HepG2 (cell line): ENCODE results near the gene EML2. TPM values are rescaled to one million over a fixed set of nuclear protein-coding genes. Genes with fewer than 3 reads are reported as not detected.

Experiments
- AGO1 ChIP-seq: fragments of 200-400 bp; formaldehyde crosslinking; IDR thresholded peaks from 2 replicates; pipeline ENCODE4 v1.6.1; 2017; ENCODE audit warnings: mild to moderate bottlenecking, low read depth, low read length, moderate library complexity; ENCODE audit not compliant: poor library complexity, severe bottlenecking
- ARID2 ChIP-seq: sonication (generic); formaldehyde crosslinking; IDR thresholded peaks from 2 replicates; pipeline ENCODE4 v1.8.1; 2022; ENCODE audit warnings: mild to moderate bottlenecking, missing genetic modification reagents, borderline replicate concordance
- EED ChIP-seq: sonication (generic); formaldehyde crosslinking; IDR thresholded peaks from 2 replicates; pipeline ENCODE4 v1.5.0; 2020; ENCODE audit warnings: mild to moderate bottlenecking, missing genetic modification reagents
- EP300 ChIP-seq, 3 experiments: sonication (generic) in 1 of 3; formaldehyde crosslinking in 1 of 3; IDR thresholded peaks; 2 replicates each; pipeline versions ENCODE4 v1.5.1 to v1.6.1; 2011 to 2020; ENCODE audit warnings: low read depth in 2 of 3, low read length in 2 of 3, borderline replicate concordance in 1 of 3, improper control_type of control experiment in 1 of 3, mild to moderate bottlenecking in 1 of 3, missing genetic modification reagents in 1 of 3, moderate library complexity in 1 of 3
- GATAD2A ChIP-seq: IDR thresholded peaks from 2 replicates; pipeline ENCODE4 v1.6.1; 2016
- HHEX ChIP-seq: IDR thresholded peaks from 2 replicates; pipeline ENCODE4 v1.6.1; 2016; ENCODE audit warnings: control low read depth
- IRF2 ChIP-seq: IDR thresholded peaks from 2 replicates; pipeline ENCODE4 v1.6.1; 2018; ENCODE audit warnings: missing genetic modification reagents, missing compliant biosample characterization
- NPAS2 ChIP-seq: sonication (generic); formaldehyde crosslinking; IDR thresholded peaks from 2 replicates; pipeline ENCODE4 v1.8.0; 2022; ENCODE audit warnings: mild to moderate bottlenecking, missing genetic modification reagents, borderline replicate concordance
- NR1H2 ChIP-seq: sonication (generic); formaldehyde crosslinking; IDR thresholded peaks from 2 replicates; pipeline ENCODE4 v1.8.1; 2022; ENCODE audit warnings: low read depth, missing genetic modification reagents, borderline replicate concordance
- REXO4 ChIP-seq: sonication (generic); formaldehyde crosslinking; IDR thresholded peaks from 2 replicates; pipeline ENCODE4 v1.8.0; 2022; ENCODE audit warnings: missing genetic modification reagents, mild to moderate bottlenecking, borderline replicate concordance
- SCMH1 ChIP-seq: sonication (generic); formaldehyde crosslinking; IDR thresholded peaks from 2 replicates; pipeline ENCODE4 v1.9.0; 2021; ENCODE audit warnings: missing genetic modification reagents, mild to moderate bottlenecking, borderline replicate concordance
- ZNF446 ChIP-seq: sonication (generic); formaldehyde crosslinking; IDR thresholded peaks from 2 replicates; pipeline ENCODE4 v1.5.0; 2020; ENCODE audit warnings: mild to moderate bottlenecking, missing genetic modification reagents
- ZNF563 ChIP-seq: sonication (generic); formaldehyde crosslinking; IDR thresholded peaks from 2 replicates; pipeline ENCODE4 v1.8.0; 2022; ENCODE audit warnings: mild to moderate bottlenecking, moderate library complexity, missing genetic modification reagents
- ZNF615 ChIP-seq: sonication (generic); formaldehyde crosslinking; IDR thresholded peaks from 2 replicates; pipeline ENCODE4 v1.5.0; 2020; ENCODE audit warnings: mild to moderate bottlenecking, missing genetic modification reagents, borderline replicate concordance
- polyA plus RNA-seq, 8 experiments: library from polyadenylated mRNA; depleted of rRNA in 3 of 8; stranded (reverse) in 7 of 8; unstranded in 1 of 8; fragments of >200 nt; fragmentation: Illumina TruSeq in 4 of 8; extraction: Trizol in 4 of 8; gene quantifications; 2 replicates each; pipeline versions ENCODE4 v1.2.1 to v1.2.3, GENCODE V29; 2011 to 2016; ENCODE audit warnings: low read depth in 4 of 8, missing spikeins in 1 of 8, mixed read lengths in 1 of 8; ENCODE audit not compliant: insufficient read depth in 1 of 8
- total RNA-seq, 5 experiments: library from RNA; depleted of rRNA; stranded (reverse); fragments of >200 nt; fragmentation: Illumina TruSeq; extraction: Trizol; gene quantifications; 2 replicates each; pipeline ENCODE4 v1.2.3, GENCODE V29; 2016; ENCODE audit warnings: low read depth in 1 of 5
- TF ChIP-seq, protein P1 (sequence below): sonication (generic); formaldehyde crosslinking; IDR thresholded peaks from 2 replicates; pipeline ENCODE4 v1.5.1; 2020; ENCODE audit warnings: mild to moderate bottlenecking, missing genetic modification reagents, borderline replicate concordance
- TF ChIP-seq, protein P2 (sequence below): sonication (generic); formaldehyde crosslinking; IDR thresholded peaks from 2 replicates; pipeline ENCODE4 v1.4.0; 2020; ENCODE audit warnings: mild to moderate bottlenecking, missing genetic modification reagents, borderline replicate concordance
- TF ChIP-seq, protein P3 (sequence below): IDR thresholded peaks from 2 replicates; pipeline ENCODE4 v1.6.1; 2012; ENCODE audit warnings: inconsistent platforms

The EML2 gene
- total and polyA plus RNA-seq, 2 of the 13 experiments (the other 11 are each of a cell fraction or from before 2014, with no cell fraction given): 7.3 to 12.9 TPM

DNA sequence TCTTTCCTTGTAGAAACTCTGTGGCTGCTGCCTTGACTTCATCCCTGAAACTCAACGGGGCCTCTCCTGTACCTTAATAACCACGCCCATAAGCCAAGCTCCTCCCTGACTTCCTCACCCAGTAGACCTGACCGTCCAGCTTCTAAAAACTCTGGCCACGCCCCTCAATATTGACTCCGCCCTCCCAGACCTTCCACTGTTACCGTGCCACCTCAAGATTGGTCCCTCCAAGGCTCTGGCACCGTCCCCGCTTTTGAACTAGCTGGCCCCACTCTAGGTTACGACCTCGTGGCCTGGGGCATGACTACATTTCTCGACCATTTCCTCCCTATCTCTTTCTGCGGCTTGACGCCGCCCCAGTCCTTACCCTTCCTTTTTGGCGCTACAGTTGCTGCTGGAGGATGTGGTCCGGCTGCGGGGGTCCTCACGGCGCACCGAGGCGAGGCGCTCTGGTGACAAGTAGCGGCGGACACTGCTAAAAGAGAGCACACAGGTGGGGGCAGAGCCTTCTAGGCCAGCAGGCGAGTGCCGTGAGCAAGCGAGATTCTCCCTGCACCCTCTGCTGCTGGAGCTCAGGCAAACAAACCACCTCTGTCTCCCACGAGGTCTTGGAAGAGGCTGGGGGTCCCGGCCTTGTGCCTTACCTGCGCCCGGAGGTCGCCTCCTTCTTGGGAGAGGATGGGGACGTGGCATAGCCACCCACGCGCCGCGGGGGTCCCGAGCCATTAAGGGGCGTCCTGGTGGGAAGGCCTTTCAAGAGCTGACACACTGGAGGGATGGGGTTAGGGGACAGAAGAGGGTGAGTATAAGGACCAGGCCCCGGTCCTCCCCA, 2.3 kb upstream of the EML2 start (continued):
- TF ChIP-seq, protein P1, sequence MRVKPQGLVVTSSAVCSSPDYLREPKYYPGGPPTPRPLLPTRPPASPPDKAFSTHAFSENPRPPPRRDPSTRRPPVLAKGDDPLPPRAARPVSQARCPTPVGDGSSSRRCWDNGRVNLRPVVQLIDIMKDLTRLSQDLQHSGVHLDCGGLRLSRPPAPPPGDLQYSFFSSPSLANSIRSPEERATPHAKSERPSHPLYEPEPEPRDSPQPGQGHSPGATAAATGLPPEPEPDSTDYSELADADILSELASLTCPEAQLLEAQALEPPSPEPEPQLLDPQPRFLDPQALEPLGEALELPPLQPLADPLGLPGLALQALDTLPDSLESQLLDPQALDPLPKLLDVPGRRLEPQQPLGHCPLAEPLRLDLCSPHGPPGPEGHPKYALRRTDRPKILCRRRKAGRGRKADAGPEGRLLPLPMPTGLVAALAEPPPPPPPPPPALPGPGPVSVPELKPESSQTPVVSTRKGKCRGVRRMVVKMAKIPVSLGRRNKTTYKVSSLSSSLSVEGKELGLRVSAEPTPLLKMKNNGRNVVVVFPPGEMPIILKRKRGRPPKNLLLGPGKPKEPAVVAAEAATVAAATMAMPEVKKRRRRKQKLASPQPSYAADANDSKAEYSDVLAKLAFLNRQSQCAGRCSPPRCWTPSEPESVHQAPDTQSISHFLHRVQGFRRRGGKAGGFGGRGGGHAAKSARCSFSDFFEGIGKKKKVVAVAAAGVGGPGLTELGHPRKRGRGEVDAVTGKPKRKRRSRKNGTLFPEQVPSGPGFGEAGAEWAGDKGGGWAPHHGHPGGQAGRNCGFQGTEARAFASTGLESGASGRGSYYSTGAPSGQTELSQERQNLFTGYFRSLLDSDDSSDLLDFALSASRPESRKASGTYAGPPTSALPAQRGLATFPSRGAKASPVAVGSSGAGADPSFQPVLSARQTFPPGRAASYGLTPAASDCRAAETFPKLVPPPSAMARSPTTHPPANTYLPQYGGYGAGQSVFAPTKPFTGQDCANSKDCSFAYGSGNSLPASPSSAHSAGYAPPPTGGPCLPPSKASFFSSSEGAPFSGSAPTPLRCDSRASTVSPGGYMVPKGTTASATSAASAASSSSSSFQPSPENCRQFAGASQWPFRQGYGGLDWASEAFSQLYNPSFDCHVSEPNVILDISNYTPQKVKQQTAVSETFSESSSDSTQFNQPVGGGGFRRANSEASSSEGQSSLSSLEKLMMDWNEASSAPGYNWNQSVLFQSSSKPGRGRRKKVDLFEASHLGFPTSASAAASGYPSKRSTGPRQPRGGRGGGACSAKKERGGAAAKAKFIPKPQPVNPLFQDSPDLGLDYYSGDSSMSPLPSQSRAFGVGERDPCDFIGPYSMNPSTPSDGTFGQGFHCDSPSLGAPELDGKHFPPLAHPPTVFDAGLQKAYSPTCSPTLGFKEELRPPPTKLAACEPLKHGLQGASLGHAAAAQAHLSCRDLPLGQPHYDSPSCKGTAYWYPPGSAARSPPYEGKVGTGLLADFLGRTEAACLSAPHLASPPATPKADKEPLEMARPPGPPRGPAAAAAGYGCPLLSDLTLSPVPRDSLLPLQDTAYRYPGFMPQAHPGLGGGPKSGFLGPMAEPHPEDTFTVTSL (CRISPR knock-in tag): 0 out of 2 replicates have a peak, but pooled peaks have one; percentile 34
- TF ChIP-seq, protein P2, sequence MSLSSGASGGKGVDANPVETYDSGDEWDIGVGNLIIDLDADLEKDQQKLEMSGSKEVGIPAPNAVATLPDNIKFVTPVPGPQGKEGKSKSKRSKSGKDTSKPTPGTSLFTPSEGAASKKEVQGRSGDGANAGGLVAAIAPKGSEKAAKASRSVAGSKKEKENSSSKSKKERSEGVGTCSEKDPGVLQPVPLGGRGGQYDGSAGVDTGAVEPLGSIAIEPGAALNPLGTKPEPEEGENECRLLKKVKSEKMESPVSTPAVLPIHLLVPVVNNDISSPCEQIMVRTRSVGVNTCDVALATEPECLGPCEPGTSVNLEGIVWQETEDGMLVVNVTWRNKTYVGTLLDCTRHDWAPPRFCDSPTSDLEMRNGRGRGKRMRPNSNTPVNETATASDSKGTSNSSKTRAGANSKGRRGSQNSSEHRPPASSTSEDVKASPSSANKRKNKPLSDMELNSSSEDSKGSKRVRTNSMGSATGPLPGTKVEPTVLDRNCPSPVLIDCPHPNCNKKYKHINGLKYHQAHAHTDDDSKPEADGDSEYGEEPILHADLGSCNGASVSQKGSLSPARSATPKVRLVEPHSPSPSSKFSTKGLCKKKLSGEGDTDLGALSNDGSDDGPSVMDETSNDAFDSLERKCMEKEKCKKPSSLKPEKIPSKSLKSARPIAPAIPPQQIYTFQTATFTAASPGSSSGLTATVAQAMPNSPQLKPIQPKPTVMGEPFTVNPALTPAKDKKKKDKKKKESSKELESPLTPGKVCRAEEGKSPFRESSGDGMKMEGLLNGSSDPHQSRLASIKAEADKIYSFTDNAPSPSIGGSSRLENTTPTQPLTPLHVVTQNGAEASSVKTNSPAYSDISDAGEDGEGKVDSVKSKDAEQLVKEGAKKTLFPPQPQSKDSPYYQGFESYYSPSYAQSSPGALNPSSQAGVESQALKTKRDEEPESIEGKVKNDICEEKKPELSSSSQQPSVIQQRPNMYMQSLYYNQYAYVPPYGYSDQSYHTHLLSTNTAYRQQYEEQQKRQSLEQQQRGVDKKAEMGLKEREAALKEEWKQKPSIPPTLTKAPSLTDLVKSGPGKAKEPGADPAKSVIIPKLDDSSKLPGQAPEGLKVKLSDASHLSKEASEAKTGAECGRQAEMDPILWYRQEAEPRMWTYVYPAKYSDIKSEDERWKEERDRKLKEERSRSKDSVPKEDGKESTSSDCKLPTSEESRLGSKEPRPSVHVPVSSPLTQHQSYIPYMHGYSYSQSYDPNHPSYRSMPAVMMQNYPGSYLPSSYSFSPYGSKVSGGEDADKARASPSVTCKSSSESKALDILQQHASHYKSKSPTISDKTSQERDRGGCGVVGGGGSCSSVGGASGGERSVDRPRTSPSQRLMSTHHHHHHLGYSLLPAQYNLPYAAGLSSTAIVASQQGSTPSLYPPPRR: no peak
- TF ChIP-seq REXO4 (CRISPR knock-in tag): no peak
- TF ChIP-seq, protein P3, sequence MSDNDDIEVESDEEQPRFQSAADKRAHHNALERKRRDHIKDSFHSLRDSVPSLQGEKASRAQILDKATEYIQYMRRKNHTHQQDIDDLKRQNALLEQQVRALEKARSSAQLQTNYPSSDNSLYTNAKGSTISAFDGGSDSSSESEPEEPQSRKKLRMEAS: peak; percentile 79
- TF ChIP-seq ZNF563: no peak
- no peak for TF ChIP-seq AGO1
- TF ChIP-seq GATAD2A (CRISPR knock-in tag): 0 out of 2 replicates have a peak, but pooled peaks have one; percentile 18
- no peak for TF ChIP-seq SCMH1 (CRISPR knock-in tag)
- no peak for TF ChIP-seq ARID2 (CRISPR knock-in tag)
- TF ChIP-seq NPAS2: no peak
- 0 out of 2 replicates have a peak, but pooled peaks have one; percentile 27 for TF ChIP-seq IRF2 (CRISPR knock-in tag)
- no peak for TF ChIP-seq ZNF615 (CRISPR knock-in tag)
- peak; percentile 9; the same call in 1 of the 2 replicates for TF ChIP-seq EED
- no peak for TF ChIP-seq HHEX
- no peak for TF ChIP-seq EP300 (IDR thresholded peaks at IDR 0.05; ENCODE audit: low read depth in 2 of 2, low read length in 2 of 2)
- no peak for TF ChIP-seq EP300 (CRISPR knock-in tag; IDR thresholded peaks at IDR 0.05; ENCODE audit: borderline replicate concordance)
- no peak for TF ChIP-seq ZNF446 (CRISPR knock-in tag)
- TF ChIP-seq NR1H2 (CRISPR knock-in tag): no peak
